AG08396 (cell line): ENCODE data around the gene IGLL5.
A peak's percentile ranks its signal among the peaks of the same experiment; 100 is the strongest.
"Not testable (repeated sequence)": the region's sequence is repeated elsewhere in the genome, so short reads cannot be mapped to it uniquely, and the experiment has no call there.

ENCODE experiments used
- DNase-seq: peaks from one replicate; pipeline ENCODE4 v3.0.0; 2012; ENCODE audit warnings: low spot score, mixed read lengths

IGLL5 gene

GRCh38 chr22:22884010-22884887 lies 3.4 kb upstream of the IGLL5 start:
- DNase-seq, result peak; percentile 80

- DNase-seq, result no peak
These were observed 2.5 kb upstream of the IGLL5 start for GRCh38 chr22:22884888-22885840.

- no peak for DNase-seq
These were observed 1.1 kb upstream of the IGLL5 start for GRCh38 chr22:22886546-22886945.

GRCh38 chr22:22888571-22889353 lies 1.1 kb downstream of the IGLL5 start:
- no peak for DNase-seq

GRCh38 chr22:22890085-22890484 lies 2.5 kb downstream of the IGLL5 start:
- DNase-seq, result no peak

- DNase-seq, result no peak
These were observed 3.6 kb downstream of the IGLL5 start for GRCh38 chr22:22891139-22891621.

GRCh38 chr22:22892096-22893052 lies 4.8 kb downstream of the IGLL5 start:
- no peak for DNase-seq

GRCh38 chr22:22893077-22893805 lies 5.6 kb downstream of the IGLL5 start:
- no peak for DNase-seq

- DNase-seq, result no peak
These were observed 6.5 kb downstream of the IGLL5 start for GRCh38 chr22:22893891-22894739.

- no peak for DNase-seq
These were observed 7.4 kb downstream of the IGLL5 start for GRCh38 chr22:22894740-22895731.

GRCh38 chr22:22895776-22896445 lies 8.3 kb downstream of the IGLL5 start:
- no peak for DNase-seq

- DNase-seq, result no peak
These were observed 9.0 kb downstream of the IGLL5 start for GRCh38 chr22:22896601-22897000.

- DNase-seq, result no peak
These were observed 9.5 kb downstream of the IGLL5 start for GRCh38 chr22:22897091-22897490.

GRCh38 chr22:22897947-22898346 lies 10.3 kb downstream of the IGLL5 start:
- no peak for DNase-seq

- not testable (repeated sequence) for DNase-seq
These were observed 10.9 kb downstream of the IGLL5 start for GRCh38 chr22:22898411-22898950.

- DNase-seq, result not testable (repeated sequence)
These were observed 11.9 kb downstream of the IGLL5 start for GRCh38 chr22:22899342-22900080.
